Transverse colon (tissue), 3 donors: ENCODE measurements around the gene FAAH.

ENCODE experiments used
- CTCF ChIP-seq, 5 experiments: fragments of 200-600 bp in 3 of 5; fragments of 450-650 bp in 2 of 5; sonication (generic) in 3 of 5; IDR thresholded peaks; 1 replicate in 2 of 5; 2 replicates in 3 of 5; pipeline ENCODE4 v1.5.1; 2016 to 2017; ENCODE audit warnings: antibody characterized with exemption in 5 of 5, inconsistent platforms in 3 of 5, mild to moderate bottlenecking in 2 of 5, moderate library complexity in 1 of 5
- POLR2A ChIP-seq: fragments of 450-650 bp; IDR thresholded peaks from one replicate; pipeline ENCODE4 v1.6.1; 2016; ENCODE audit warnings: antibody characterized with exemption, mild to moderate bottlenecking, moderate library complexity

- TF ChIP-seq POLR2A (no peak), CTCF (IDR thresholded peaks at IDR 0.05) (no peak)
Observed at GRCh38 chr1:46459315-46459714, 65.2 kb downstream of the FAAH start.
